HEK293 (cell line): ENCODE data around the gene DGKB.

Experiments
- CTCF ChIA-PET: fragments of 350-600 bp; formaldehyde crosslinking; extraction: SDS; loops from one replicate; lab custom pipeline; 2021; ENCODE audit warnings: antibody characterized with exemption; lab: Yijun Ruan, JAX
- POLR2A ChIA-PET: fragments of 300-600 bp; formaldehyde crosslinking; extraction: SDS; loops from one replicate; lab custom pipeline; 2020; ENCODE audit warnings: antibody characterized with exemption, inconsistent platforms; lab: Yijun Ruan, JAX
- H3K27ac ChIP-seq: fragments of 200-500 bp; sonication (Bioruptor generic); 2 replicates; pipeline ENCODE4 v1.5.1; 2014; ENCODE audit warnings: low read depth, low read length, control low read depth, inconsistent platforms; ENCODE audit errors: extremely low read depth
- H3K36me3 ChIP-seq, 2 experiments: fragments of 200-500 bp in 1 of 2; sonication (Bioruptor generic) in 1 of 2; 1 replicate in 1 of 2; 2 replicates in 1 of 2; pipeline ENCODE4 v1.5.1; 2014 to 2017; ENCODE audit warnings: inconsistent platforms in 2 of 2, low read length in 2 of 2; ENCODE audit not compliant: control insufficient read depth in 2 of 2, insufficient read depth in 1 of 2
- H3K4me1 ChIP-seq: fragments of 200-500 bp; sonication (Bioruptor generic); 2 replicates; pipeline ENCODE4 v1.5.1; 2014; ENCODE audit warnings: mild to moderate bottlenecking, low read length, inconsistent platforms; ENCODE audit not compliant: control insufficient read depth, insufficient read depth
- H3K4me3 ChIP-seq: 2 replicates; pipeline ENCODE4 v1.5.1; 2011; ENCODE audit warnings: low read depth, mild to moderate bottlenecking, control low read depth, low read length, moderate library complexity
- H3K9me3 ChIP-seq: fragments of 200-500 bp; sonication (Bioruptor generic); 2 replicates; pipeline ENCODE4 v1.5.1; 2014; ENCODE audit warnings: low read depth, low read length, inconsistent platforms; ENCODE audit not compliant: control insufficient read depth, insufficient read depth
- BCL11A ChIP-seq: fragments of 450-650 bp; formaldehyde crosslinking; IDR thresholded peaks from 2 replicates; pipeline ENCODE4 v1.5.1; 2016; ENCODE audit warnings: low read depth, missing biosample characterization, missing genetic modification characterization
- HOXD13 ChIP-seq: sonication (generic); formaldehyde crosslinking; IDR thresholded peaks from 2 replicates; pipeline ENCODE4 v1.8.0; 2022; ENCODE audit warnings: missing genetic modification reagents, borderline replicate concordance
- IKZF3 ChIP-seq: fragments of 450-650 bp; IDR thresholded peaks from 2 replicates; pipeline ENCODE4 v1.5.0; 2018; ENCODE audit warnings: missing biosample characterization, mild to moderate bottlenecking, missing genetic modification characterization, moderate library complexity
- YY2 ChIP-seq: fragments of 450-650 bp; formaldehyde crosslinking; IDR thresholded peaks from 2 replicates; pipeline ENCODE4 v1.5.1; 2016; ENCODE audit warnings: missing biosample characterization, missing genetic modification characterization
- ZBTB21 ChIP-seq: fragments of 450-650 bp; formaldehyde crosslinking; IDR thresholded peaks from 2 replicates; pipeline ENCODE4 v1.5.1; 2017; ENCODE audit warnings: missing biosample characterization, missing genetic modification characterization
- ZBTB48 ChIP-seq: fragments of 450-650 bp; formaldehyde crosslinking; IDR thresholded peaks from 2 replicates; pipeline ENCODE4 v1.5.1; 2016; ENCODE audit warnings: missing biosample characterization, missing genetic modification characterization
- ZEB2 ChIP-seq: fragments of 450-650 bp; formaldehyde crosslinking; IDR thresholded peaks from 2 replicates; pipeline ENCODE4 v1.5.1; 2016; ENCODE audit warnings: missing biosample characterization, missing genetic modification characterization
- ZNF121 ChIP-seq: fragments of 450-650 bp; formaldehyde crosslinking; IDR thresholded peaks from 2 replicates; pipeline ENCODE4 v1.5.1; 2016; ENCODE audit warnings: missing biosample characterization, missing genetic modification characterization
- ZNF561 ChIP-seq: fragments of 450-650 bp; IDR thresholded peaks from 2 replicates; pipeline ENCODE4 v1.5.1; 2018; ENCODE audit warnings: missing biosample characterization, missing genetic modification characterization, borderline replicate concordance
- ZNF571 ChIP-seq: fragments of 450-650 bp; formaldehyde crosslinking; IDR thresholded peaks from 2 replicates; pipeline ENCODE4 v1.5.0; 2017; ENCODE audit warnings: missing biosample characterization, missing genetic modification characterization
- ZNF596 ChIP-seq: fragments of 450-650 bp; IDR thresholded peaks from 2 replicates; pipeline ENCODE4 v1.5.0; 2018; ENCODE audit warnings: missing biosample characterization, mild to moderate bottlenecking, missing genetic modification characterization, moderate library complexity
- ZSCAN30 ChIP-seq: fragments of 450-650 bp; IDR thresholded peaks from 2 replicates; pipeline ENCODE4 v1.5.1; 2018; ENCODE audit warnings: missing biosample characterization, mild to moderate bottlenecking, missing genetic modification characterization, moderate library complexity
- TF ChIP-seq, protein P1 (sequence below): fragments of 450-650 bp; formaldehyde crosslinking; IDR thresholded peaks from 2 replicates; pipeline ENCODE4 v1.5.1; 2017; ENCODE audit warnings: missing biosample characterization, missing genetic modification characterization
- TF ChIP-seq, protein P2 (sequence below): fragments of 450-650 bp; formaldehyde crosslinking; IDR thresholded peaks from 2 replicates; pipeline ENCODE4 v1.5.1; 2017; ENCODE audit warnings: missing biosample characterization, missing genetic modification characterization
- TF ChIP-seq, protein P3 (sequence below): fragments of 450-650 bp; formaldehyde crosslinking; IDR thresholded peaks from 2 replicates; pipeline ENCODE4 v1.5.1; 2016; ENCODE audit warnings: missing biosample characterization, missing genetic modification characterization
- TF ChIP-seq, protein P4 (sequence below): fragments of 450-650 bp; formaldehyde crosslinking; IDR thresholded peaks from 2 replicates; pipeline ENCODE4 v1.5.0; 2017; ENCODE audit warnings: missing biosample characterization, missing genetic modification characterization, borderline replicate concordance
- TF ChIP-seq, protein P5 (sequence below): fragments of 450-650 bp; formaldehyde crosslinking; IDR thresholded peaks from 2 replicates; pipeline ENCODE4 v1.5.1; 2017; ENCODE audit warnings: missing biosample characterization, missing genetic modification characterization
- TF ChIP-seq, protein P6 (sequence below): fragments of 450-650 bp; formaldehyde crosslinking; IDR thresholded peaks from 2 replicates; pipeline ENCODE4 v1.5.1; 2016; ENCODE audit warnings: missing biosample characterization, missing genetic modification characterization

Gene DGKB

DNA sequence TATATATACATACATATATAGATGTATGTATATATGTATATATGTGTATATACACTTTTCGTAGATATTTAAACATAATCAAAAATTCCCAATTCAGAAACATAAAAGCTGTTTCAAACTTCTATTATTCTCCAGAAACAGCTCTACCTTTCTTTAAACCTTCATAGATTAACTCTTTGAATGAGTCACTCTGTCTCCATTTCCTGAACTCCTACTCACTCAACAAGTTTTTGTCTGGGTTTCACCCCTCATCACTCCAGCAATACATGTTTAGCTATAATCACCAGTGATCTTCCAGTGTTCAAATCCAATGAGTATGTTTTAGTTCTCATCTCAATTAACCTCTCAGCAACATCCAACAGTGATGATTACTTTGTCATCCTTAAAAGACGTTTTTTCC, 9.6 kb downstream of the DGKB start (continued):
- TF ChIP-seq, protein P1, sequence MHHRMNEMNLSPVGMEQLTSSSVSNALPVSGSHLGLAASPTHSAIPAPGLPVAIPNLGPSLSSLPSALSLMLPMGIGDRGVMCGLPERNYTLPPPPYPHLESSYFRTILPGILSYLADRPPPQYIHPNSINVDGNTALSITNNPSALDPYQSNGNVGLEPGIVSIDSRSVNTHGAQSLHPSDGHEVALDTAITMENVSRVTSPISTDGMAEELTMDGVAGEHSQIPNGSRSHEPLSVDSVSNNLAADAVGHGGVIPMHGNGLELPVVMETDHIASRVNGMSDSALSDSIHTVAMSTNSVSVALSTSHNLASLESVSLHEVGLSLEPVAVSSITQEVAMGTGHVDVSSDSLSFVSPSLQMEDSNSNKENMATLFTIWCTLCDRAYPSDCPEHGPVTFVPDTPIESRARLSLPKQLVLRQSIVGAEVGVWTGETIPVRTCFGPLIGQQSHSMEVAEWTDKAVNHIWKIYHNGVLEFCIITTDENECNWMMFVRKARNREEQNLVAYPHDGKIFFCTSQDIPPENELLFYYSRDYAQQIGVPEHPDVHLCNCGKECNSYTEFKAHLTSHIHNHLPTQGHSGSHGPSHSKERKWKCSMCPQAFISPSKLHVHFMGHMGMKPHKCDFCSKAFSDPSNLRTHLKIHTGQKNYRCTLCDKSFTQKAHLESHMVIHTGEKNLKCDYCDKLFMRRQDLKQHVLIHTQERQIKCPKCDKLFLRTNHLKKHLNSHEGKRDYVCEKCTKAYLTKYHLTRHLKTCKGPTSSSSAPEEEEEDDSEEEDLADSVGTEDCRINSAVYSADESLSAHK, result no peak
- TF ChIP-seq ZBTB21 (tag by site-specific recombination), result no peak
- TF ChIP-seq, protein P2, sequence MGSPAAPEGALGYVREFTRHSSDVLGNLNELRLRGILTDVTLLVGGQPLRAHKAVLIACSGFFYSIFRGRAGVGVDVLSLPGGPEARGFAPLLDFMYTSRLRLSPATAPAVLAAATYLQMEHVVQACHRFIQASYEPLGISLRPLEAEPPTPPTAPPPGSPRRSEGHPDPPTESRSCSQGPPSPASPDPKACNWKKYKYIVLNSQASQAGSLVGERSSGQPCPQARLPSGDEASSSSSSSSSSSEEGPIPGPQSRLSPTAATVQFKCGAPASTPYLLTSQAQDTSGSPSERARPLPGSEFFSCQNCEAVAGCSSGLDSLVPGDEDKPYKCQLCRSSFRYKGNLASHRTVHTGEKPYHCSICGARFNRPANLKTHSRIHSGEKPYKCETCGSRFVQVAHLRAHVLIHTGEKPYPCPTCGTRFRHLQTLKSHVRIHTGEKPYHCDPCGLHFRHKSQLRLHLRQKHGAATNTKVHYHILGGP, result no peak
- no peak for TF ChIP-seq ZNF596 (tag by site-specific recombination)
- no peak for TF ChIP-seq ZEB2 (tag by site-specific recombination)
- TF ChIP-seq YY2 (tag by site-specific recombination), result no peak

DNA sequence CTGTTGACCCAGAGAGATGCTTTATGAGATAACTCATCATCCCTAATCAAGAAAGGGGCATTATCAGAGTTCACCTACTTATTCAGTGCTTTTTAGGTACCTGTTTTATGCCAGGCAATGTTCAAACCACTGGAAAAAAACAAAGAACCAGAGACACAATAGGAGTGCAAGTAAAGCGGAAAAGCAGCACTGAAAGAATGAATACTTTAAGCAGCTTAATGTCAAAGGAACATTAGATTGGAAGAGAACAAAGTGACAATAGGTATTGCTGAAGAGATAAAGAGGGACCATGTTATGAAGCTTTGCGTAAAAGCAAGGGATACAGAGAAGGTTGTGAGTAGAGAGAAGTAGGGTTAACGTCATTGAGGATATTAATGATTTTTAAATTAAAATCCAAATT, 11.3 kb downstream of the DGKB start:
- H3K9me3 ChIP-seq, result no peaks in the 10 kb centered on the region
- H3K4me3 ChIP-seq, result no peak overlapping the region
- POLR2A ChIA-PET, result no interaction called here
- no peak overlapping the region for H3K27ac ChIP-seq
- no peaks in the 10 kb centered on the region for H3K36me3 ChIP-seq
- TF ChIP-seq ZSCAN30 (tag by site-specific recombination), result no peak
- TF ChIP-seq ZNF571 (tag by site-specific recombination), result no peak
- no peak for TF ChIP-seq ZNF121 (tag by site-specific recombination)
- TF ChIP-seq, protein P3, sequence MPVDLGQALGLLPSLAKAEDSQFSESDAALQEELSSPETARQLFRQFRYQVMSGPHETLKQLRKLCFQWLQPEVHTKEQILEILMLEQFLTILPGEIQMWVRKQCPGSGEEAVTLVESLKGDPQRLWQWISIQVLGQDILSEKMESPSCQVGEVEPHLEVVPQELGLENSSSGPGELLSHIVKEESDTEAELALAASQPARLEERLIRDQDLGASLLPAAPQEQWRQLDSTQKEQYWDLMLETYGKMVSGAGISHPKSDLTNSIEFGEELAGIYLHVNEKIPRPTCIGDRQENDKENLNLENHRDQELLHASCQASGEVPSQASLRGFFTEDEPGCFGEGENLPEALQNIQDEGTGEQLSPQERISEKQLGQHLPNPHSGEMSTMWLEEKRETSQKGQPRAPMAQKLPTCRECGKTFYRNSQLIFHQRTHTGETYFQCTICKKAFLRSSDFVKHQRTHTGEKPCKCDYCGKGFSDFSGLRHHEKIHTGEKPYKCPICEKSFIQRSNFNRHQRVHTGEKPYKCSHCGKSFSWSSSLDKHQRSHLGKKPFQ (tag by site-specific recombination), result no peak
- no peak for TF ChIP-seq HOXD13
- no peak for TF ChIP-seq IKZF3 (tag by site-specific recombination)
- TF ChIP-seq, protein P4, sequence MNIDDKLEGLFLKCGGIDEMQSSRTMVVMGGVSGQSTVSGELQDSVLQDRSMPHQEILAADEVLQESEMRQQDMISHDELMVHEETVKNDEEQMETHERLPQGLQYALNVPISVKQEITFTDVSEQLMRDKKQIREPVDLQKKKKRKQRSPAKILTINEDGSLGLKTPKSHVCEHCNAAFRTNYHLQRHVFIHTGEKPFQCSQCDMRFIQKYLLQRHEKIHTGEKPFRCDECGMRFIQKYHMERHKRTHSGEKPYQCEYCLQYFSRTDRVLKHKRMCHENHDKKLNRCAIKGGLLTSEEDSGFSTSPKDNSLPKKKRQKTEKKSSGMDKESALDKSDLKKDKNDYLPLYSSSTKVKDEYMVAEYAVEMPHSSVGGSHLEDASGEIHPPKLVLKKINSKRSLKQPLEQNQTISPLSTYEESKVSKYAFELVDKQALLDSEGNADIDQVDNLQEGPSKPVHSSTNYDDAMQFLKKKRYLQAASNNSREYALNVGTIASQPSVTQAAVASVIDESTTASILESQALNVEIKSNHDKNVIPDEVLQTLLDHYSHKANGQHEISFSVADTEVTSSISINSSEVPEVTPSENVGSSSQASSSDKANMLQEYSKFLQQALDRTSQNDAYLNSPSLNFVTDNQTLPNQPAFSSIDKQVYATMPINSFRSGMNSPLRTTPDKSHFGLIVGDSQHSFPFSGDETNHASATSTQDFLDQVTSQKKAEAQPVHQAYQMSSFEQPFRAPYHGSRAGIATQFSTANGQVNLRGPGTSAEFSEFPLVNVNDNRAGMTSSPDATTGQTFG (tag by site-specific recombination), result no peak
- no peak for TF ChIP-seq ZBTB48 (tag by site-specific recombination)
- TF ChIP-seq, protein P5, sequence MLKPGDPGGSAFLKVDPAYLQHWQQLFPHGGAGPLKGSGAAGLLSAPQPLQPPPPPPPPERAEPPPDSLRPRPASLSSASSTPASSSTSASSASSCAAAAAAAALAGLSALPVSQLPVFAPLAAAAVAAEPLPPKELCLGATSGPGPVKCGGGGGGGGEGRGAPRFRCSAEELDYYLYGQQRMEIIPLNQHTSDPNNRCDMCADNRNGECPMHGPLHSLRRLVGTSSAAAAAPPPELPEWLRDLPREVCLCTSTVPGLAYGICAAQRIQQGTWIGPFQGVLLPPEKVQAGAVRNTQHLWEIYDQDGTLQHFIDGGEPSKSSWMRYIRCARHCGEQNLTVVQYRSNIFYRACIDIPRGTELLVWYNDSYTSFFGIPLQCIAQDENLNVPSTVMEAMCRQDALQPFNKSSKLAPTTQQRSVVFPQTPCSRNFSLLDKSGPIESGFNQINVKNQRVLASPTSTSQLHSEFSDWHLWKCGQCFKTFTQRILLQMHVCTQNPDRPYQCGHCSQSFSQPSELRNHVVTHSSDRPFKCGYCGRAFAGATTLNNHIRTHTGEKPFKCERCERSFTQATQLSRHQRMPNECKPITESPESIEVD (tag by site-specific recombination), result no peak
- TF ChIP-seq, protein P6, sequence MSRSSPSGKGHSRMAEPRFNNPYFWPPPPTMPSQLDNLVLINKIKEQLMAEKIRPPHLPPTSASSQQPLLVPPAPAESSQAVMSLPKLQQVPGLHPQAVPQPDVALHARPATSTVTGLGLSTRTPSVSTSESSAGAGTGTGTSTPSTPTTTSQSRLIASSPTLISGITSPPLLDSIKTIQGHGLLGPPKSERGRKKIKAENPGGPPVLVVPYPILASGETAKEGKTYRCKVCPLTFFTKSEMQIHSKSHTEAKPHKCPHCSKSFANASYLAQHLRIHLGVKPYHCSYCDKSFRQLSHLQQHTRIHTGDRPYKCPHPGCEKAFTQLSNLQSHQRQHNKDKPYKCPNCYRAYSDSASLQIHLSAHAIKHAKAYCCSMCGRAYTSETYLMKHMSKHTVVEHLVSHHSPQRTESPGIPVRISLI (tag by site-specific recombination), result no peak
- TF ChIP-seq BCL11A (tag by site-specific recombination), result no peak
- no peak for TF ChIP-seq ZNF561 (tag by site-specific recombination)
- no peaks in the 10 kb centered on the region for H3K4me1 ChIP-seq
- CTCF ChIA-PET, result interaction anchor here (0.6 kb wide), 2 partner anchors 74 to 177 kb away, joined by 3 read pairs; no protein-coding TSS in a partner anchor
